NCI-H460 (cell line): ENCODE measurements around the gene KIAA1586. TPM values are rescaled to one million over a fixed set of nuclear protein-coding genes. Genes with fewer than 3 reads are reported as not detected.
A peak's percentile ranks its signal among the peaks of the same experiment; 100 is the strongest.
"Not testable (repeated sequence)": the region's sequence is repeated elsewhere in the genome, so short reads cannot be mapped to it uniquely, and the experiment has no call there.

Experiments
- DNase-seq: peaks from one replicate; pipeline ENCODE4 v3.0.0-alpha.2; 2016; ENCODE audit warnings: low read depth; ENCODE audit errors: extremely low read depth
- polyA plus RNA-seq: library from polyadenylated mRNA; depleted of rRNA; stranded (reverse); fragments of >200 nt; gene quantifications from 2 replicates; pipeline ENCODE4 v1.2.3, GENCODE V29; 2014; cell fraction: nucleus; rRNA removed
- total RNA-seq: library from RNA; depleted of rRNA; stranded (reverse); fragments of >200 nt; shearing (Covaris generic); gene quantifications from 2 replicates; pipeline ENCODE4 v1.2.3, GENCODE V29; 2014; rRNA removed

Gene KIAA1586
- 10.1 and 10.6 TPM in 2 replicates for total RNA-seq
- polyA plus RNA-seq, result 7.4 and 10.4 TPM in 2 replicates

DNA sequence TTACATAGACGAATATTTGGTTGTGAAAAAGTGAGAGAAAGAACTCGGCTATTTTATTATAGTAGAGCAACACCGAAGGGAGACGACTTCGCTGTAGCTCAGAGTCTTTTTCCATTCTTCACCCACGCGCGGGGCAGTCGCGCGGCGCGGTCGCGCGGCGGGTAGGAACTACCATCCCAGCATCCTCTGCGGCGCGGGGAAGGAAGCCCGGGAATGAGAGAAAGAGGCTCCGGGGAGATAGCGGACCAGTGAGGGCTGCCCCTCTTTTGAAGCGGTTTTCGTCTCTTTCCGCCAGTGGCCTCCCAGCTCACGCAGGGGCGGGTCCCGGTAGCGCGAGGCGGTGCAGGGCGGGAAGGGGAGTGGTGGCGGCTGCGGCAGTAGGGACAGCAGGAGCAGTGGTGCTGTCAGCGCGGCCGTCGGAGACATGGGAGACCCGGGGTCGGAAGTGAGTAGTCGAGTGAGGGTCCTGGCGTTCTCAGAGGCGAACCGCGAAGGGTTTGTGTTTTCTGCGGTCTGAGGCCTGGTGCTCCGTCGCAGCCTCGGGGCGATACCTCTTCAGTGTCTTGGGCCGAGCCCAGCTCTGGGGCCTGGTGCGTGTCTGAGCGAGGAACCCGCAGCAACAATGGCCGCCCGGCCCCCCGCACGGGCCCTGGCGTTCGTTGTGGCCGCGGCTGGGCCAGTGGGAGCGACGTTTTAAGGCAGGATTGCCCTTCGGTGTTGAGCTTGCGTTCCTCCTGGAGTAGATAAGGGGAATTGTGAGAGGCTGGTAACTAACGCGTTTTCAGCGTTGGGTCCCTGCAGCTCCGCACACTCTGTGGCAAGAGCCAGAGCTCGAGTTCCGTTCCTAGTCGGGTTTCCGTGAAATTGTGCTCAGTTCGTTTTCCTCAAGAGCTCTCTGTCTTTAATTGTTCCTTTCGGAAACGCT is at the start of gene KIAA1586:
Gene KIAA1586, plus strand, starts transcription at position 362 of the 925 bp plus-strand sequence. Its CDS starts 63 bp downstream, at position 425.
- peak; percentile 72 for DNase-seq

GRCh38 chr6:56999049-56999448 is 47.4 kb upstream of the KIAA1586 start:
- DNase-seq, result no peak

GRCh38 chr6:56999748-57000147 is 46.7 kb upstream of the KIAA1586 start:
- DNase-seq, result not testable (repeated sequence)

DNA sequence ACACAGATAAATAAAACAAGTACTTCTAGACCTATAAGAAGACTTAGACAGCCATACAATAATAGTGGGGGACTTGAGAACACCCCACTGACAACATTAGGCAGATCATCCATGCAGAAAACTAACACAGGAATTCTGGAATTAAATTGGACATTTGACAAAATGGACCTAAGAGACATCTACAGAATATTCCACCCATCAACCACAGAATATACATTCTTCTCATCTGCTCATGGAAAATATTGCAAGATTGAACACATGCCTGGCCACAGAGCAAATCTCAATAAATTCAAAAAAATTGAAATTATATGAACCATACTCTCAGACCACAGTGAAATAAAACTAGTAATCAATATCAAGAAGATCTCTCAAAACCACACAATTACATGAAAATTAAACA is 44.3 kb upstream of the KIAA1586 start:
- DNase-seq, result no peak

DNA sequence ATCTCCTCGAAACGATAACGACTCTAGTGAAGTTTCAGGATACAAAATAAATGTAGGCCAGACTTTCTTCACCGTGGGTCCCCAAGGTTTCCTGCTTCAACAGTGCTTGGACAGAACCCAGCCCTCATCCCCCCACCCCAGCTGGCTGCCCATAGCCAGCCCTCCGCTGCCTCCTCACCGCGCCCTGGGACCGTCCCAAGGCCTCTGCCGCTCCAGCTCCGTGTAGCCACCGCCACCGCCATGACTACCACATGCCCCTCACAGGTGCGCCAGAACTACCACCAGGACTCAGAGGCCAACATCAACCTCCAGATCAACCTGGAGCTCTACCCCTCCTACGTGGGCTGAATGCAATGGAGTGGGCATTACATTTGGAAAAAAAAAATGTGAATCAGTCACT is 42.2 kb upstream of the KIAA1586 start:
- no peak for DNase-seq

- no peak for DNase-seq
Measured at GRCh38 chr6:57006101-57006500, 40.4 kb upstream of the KIAA1586 start.

DNA sequence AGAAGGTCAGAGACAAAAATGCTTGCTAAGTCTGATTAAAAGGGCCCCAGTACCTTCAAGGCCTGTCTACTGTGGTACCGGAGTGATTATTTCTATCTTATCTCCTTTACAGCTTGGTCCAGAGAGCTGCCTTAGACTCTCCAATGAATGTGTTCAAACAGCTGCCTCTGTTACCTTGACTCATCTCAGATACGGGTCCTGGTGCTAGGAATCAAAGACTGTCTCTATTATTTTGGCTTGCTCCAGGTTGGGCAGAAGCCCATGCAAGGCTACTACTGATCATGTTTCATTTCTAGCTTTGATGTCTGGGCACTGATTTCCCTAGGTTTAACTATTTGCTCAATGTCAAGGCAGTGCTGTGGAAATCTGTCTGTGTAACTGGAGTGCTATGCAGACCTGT is 38.4 kb upstream of the KIAA1586 start:
- DNase-seq, result not testable (repeated sequence)

DNA sequence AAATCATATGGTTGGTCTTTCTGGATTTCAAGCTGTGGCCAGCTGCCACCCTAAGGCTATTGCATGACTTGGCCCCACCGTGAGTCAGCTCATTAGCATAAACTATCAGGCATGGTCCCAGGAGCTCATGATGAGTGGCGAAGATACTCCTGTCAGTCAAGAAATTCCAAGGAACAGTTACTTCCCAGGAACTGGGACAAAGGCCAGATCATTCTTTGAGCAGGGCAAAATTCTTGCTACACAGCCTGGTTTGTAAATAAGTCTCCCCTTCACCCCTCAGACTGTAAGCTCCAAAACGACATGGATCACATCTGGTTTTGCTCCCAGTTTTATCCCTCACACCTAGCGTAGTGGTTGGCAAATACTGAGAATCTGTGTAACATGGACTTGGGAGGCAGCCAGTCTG is 33.0 kb upstream of the KIAA1586 start:
- no peak for DNase-seq

DNA sequence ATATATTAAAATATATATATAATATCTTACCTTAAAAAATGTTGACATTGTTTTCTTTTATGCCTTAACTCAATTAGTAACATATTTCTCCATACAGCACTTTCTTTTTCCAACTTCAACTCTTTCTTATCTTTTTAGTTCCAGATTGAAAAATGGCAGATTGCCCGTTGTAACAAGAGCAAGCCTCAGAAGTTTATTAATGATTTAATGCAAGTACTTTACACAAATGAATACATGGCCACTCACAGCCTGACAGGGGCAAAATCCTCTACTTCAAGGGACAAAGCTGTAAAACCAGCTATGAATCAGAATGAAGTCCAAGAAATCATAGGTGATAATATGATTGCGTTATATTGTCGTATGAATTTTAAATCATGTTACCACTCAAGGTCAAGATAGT is 29.4 kb upstream of the KIAA1586 start:
- DNase-seq, result no peak

GRCh38 chr6:57017841-57018240 is 28.7 kb upstream of the KIAA1586 start:
- no peak for DNase-seq

GRCh38 chr6:57019434-57019833 is 27.1 kb upstream of the KIAA1586 start:
- no peak for DNase-seq

DNA sequence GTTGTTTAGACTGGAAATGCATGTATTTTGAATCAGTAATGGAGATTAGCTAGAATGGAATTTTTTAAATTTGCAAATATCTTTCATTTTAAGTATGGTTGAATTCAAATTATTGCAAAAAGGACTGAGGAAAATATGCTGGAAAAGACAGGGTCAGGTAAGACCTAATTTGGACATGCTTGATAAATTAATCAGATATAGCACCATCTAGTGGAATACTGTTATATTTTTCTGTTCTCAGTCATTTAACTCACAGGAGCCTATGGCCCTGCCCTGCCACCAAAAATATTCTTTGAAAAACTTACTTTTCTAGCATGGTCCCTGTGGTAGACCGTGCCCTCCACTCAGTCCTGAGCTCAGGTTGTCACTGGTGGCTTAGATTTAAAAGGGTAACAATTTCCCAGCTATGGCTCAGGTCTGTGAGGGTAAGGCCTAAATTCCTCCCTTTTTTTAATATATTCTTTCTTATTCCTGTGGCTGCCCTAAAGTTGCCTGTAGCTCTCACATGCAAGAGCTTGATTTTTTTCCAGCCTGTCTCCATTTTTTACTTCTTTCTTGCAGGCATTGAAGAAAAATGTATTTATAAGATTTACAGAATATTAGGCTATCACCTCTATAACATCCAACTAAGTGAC is 25.3 kb upstream of the KIAA1586 start:
- peak; percentile 24 for DNase-seq

DNA sequence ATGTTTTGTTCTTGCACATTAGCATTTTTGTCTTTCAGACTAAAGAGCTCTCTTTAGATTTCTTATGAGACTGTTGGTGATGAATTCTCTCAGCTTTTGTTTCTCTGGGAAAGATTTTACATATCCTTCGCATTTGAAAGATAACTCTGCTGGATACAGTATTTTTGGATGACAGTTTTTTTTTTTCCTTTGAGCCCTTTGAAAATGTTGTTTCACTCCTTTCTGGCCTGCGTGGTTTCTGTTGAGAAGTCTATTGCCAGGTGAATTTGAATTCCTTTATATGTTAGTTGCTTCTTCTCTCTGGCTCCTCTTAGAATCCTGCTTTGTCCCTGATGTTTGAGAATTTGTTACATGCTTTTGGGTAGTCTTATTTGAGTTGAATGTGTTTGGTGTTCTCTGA is 22.2 kb upstream of the KIAA1586 start:
- DNase-seq, result no peak

DNA sequence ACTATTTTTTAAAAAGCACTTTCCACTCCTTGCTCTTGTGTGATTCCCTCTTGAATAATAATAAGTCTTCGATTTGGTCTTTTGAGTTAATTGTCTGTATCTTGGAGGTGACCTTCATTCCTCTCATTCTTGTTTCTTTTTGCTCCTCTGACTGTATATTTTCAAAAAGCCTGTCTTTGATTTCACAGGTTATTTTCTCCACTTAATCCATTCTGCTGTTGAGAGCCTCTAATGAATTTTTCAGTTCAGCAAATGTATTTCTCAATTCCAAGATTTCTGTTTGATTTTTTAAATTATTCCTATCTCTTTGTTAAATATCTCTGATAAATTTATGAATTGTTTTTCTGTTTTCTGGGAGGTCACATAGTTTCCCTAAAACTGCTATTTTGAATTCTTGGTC is 21.7 kb upstream of the KIAA1586 start:
- no peak for DNase-seq

DNA sequence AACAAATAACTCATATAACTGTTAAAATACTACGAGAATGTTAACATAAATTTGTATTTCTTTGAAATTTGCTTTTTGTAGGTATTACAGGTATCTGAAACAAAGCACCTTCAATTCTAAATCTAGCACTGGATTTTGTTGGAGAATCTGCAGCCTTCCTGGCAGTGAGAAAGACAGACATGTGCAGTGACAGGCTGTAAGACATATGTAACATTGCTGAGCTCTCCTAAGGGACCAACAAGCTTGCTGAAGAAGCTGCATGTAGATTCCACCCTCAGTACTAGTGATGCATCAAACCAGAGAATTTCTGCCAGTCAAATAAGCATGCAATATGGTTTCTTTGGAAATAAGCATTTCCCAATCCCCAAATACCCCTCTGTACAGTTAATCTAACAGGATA is 20.5 kb upstream of the KIAA1586 start:
- DNase-seq, result no peak

- DNase-seq, result no peak
Measured at GRCh38 chr6:57027301-57027700, 19.2 kb upstream of the KIAA1586 start.

DNA sequence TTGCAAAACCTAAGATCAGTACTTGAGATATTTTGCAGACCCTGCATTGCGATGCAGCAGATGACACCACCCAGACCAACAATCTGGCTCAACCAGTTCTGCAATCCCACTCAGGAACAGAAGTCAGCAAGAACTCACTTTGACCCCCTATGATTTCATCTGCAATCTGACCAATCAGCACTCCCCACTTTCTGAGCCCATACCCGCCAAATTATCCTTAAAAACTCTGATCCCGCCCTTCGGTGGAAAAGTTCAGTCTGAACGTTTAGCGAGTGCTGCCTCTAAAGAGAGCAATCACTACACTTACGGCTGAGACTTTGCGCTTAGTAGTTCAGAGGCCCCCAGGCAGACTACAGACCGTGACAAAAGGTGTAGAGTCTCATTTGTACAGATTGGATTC is 17.3 kb upstream of the KIAA1586 start:
- DNase-seq, result no peak

- DNase-seq, result no peak
Measured at GRCh38 chr6:57033228-57033627, 13.3 kb upstream of the KIAA1586 start.

- DNase-seq, result no peak
Measured at GRCh38 chr6:57035549-57035948, 10.9 kb upstream of the KIAA1586 start.

DNA sequence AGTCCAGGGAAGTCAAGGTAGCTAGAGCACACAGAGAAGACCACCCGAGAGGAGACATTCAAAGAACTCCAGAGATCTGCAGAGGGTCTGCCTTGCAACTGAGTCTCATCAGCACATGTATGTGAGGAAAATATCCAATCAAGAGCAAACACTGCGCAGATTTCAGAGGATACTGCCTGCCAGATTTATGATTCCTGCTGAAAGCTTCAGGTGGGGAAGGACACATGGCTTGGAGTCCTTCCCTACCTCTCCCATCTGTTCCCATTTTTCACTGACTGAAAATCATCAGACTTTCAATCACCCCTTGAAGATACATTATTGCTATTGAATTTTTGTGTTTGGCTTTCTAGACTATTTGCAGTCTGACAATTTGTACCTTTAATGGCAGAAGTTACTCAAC is 7.6 kb upstream of the KIAA1586 start:
- DNase-seq, result no peak

DNA sequence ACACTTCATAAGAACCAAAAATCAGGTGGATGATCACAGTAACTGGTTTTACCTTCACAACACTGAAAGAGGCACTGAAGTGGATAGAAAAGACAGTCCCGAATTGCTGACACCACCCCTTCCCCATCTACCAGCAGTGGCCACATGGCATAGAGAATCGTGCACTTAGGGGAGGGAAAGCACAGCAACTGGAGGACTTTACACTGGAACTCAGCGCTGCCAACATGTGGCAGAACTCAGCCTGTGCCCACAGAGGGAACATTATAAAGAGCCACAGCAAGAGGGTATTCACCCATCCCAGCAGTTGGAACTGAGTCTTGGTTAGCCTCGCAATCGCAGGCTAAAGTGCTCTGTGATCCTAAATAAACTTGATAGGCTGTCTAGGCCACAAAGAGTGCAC is 6.5 kb upstream of the KIAA1586 start:
- DNase-seq, result no peak

- DNase-seq, result not testable (repeated sequence)
Measured at GRCh38 chr6:57044061-57044460, 2.4 kb upstream of the KIAA1586 start.
